ENCODE results near the gene LCP2.

Gene LCP2

GRCh38 chr5:170202117-170202516, 95.5 kb downstream of the LCP2 start:
- no peak for DNase-seq

- DNase-seq = no peak
These were observed 96.3 kb downstream of the LCP2 start for GRCh38 chr5:170201311-170201710.

- DNase-seq = no peak
These were observed 96.7 kb downstream of the LCP2 start for GRCh38 chr5:170200876-170201275.

Measured in DMS53 (cell line).